Upper lobe of left lung (tissue), 4 donors: ENCODE measurements around the gene GDPGP1.

Source experiments
- POLR2A ChIP-seq, 4 donors: fragments of 450-650 bp; IDR thresholded peaks; one replicate each; pipeline ENCODE4 v1.5.1; 2016 to 2017; ENCODE audit warnings: antibody characterized with exemption in 4 of 4, mild to moderate bottlenecking in 2 of 4
- POLR2AphosphoS5 ChIP-seq, 2 donors: sonication (generic); formaldehyde crosslinking; IDR thresholded peaks; one replicate each; pipeline ENCODE4 v1.5.1; 2017; ENCODE audit warnings: antibody characterized with exemption in 2 of 2
- TF ChIP-seq, protein P1 (sequence below), 6 experiments: fragments of 450-650 bp in 4 of 6; fragments of 200-600 bp in 2 of 6; sonication (generic) in 2 of 6; IDR thresholded peaks; one replicate each; pipeline ENCODE4 v1.5.1; 2016 to 2019; ENCODE audit warnings: antibody characterized with exemption in 6 of 6

DNA sequence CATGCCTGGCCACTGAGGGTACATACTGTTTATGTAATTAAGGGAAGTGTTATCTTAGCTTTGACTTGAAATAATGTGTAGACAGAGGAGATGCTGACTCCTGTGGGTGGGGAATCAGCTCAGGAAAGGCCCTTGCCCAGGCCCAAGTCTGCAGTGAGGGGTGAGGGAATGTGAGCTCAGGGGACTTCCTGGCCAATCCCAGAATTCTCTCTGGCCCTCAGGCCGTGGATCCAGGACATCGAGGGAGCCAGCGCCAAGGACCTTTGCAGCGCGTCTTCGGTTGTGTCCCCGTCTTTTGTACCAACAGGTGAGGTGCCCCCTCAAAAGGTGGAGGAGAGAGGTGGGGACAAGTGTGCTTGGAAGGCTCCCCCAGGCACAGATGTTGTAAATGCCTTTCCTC, 6.7 kb upstream of the GDPGP1 start:
- TF ChIP-seq, protein P1, sequence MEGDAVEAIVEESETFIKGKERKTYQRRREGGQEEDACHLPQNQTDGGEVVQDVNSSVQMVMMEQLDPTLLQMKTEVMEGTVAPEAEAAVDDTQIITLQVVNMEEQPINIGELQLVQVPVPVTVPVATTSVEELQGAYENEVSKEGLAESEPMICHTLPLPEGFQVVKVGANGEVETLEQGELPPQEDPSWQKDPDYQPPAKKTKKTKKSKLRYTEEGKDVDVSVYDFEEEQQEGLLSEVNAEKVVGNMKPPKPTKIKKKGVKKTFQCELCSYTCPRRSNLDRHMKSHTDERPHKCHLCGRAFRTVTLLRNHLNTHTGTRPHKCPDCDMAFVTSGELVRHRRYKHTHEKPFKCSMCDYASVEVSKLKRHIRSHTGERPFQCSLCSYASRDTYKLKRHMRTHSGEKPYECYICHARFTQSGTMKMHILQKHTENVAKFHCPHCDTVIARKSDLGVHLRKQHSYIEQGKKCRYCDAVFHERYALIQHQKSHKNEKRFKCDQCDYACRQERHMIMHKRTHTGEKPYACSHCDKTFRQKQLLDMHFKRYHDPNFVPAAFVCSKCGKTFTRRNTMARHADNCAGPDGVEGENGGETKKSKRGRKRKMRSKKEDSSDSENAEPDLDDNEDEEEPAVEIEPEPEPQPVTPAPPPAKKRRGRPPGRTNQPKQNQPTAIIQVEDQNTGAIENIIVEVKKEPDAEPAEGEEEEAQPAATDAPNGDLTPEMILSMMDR (IDR thresholded peaks at IDR 0.05), result no peak
- TF ChIP-seq POLR2A (IDR thresholded peaks at IDR 0.05), result no peak
- TF ChIP-seq POLR2AphosphoS5 (IDR thresholded peaks at IDR 0.05), result no peak
